ENCODE results near the gene PPP1R14D. TPM values are rescaled to one million over a fixed set of nuclear protein-coding genes. Genes with fewer than 3 reads are reported as not detected.

Gene PPP1R14D
- total RNA-seq, 1 experiment from 2014 or later, result not detected

DNA sequence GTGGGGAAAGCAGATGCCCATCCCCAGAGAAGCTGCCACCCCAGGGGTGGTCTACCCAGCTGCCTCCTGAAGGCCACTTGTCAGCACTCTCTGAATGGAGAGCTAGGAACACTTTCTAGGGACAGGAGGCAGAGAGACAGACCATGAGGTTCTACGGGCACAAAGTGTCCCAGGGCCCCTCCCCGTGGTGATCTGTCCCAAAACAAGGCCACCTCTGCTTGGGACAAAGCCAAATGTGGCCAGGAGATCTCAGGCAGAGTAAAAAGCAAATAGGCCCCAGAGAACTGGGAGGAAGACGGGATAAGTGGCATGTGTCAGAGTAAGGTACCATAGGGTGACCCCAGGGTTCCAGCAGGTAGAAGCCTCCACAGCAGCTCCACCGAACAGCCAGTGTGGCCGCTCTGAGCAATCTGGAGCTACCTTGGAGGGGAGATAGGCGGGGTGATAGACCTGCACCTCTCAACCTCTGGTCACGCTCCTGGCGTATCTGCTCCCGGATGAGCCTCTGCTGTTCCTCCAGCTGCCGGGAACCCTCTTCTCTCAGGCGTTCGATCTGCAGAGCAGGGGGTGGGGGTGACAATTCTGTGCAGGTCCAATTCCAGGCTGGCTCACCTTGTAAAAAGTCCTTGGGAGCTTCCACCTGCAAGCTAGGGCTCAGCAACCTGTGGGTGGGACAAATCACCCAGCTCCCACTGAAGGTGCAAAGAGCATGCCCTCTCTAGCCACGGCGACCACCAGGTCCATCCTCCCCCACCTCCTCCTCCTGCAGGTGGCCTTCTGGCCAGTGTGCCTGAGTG is 52.6 kb downstream of the PPP1R14D start:
- TF ChIP-seq, protein P1, sequence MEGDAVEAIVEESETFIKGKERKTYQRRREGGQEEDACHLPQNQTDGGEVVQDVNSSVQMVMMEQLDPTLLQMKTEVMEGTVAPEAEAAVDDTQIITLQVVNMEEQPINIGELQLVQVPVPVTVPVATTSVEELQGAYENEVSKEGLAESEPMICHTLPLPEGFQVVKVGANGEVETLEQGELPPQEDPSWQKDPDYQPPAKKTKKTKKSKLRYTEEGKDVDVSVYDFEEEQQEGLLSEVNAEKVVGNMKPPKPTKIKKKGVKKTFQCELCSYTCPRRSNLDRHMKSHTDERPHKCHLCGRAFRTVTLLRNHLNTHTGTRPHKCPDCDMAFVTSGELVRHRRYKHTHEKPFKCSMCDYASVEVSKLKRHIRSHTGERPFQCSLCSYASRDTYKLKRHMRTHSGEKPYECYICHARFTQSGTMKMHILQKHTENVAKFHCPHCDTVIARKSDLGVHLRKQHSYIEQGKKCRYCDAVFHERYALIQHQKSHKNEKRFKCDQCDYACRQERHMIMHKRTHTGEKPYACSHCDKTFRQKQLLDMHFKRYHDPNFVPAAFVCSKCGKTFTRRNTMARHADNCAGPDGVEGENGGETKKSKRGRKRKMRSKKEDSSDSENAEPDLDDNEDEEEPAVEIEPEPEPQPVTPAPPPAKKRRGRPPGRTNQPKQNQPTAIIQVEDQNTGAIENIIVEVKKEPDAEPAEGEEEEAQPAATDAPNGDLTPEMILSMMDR (conservative IDR thresholded peaks at IDR 0.05), result no peak

More for the DNA sequence above, 52.6 kb downstream of the PPP1R14D start:
- no peak overlapping the region for H3K27ac ChIP-seq (ENCODE audit: insufficient read length, low read depth, low read length)
- no peak overlapping the region for H2AFZ ChIP-seq (ENCODE audit: low read length)
- no peak overlapping the region for H3K23ac ChIP-seq (ENCODE audit: insufficient read length, low read depth, low read length)
- no peaks in the 10 kb centered on the region for H3K79me2 ChIP-seq (ENCODE audit: insufficient read depth, low read length)
- H3K4me1 ChIP-seq (ENCODE audit: insufficient read depth, low read length), result no peaks in the 10 kb centered on the region
- no peaks in the 10 kb centered on the region for H3K4me1 Mint-ChIP-seq
- DNase-seq, result no peak
- H3K18ac ChIP-seq (ENCODE audit: insufficient read length, low read depth, low read length), result no peak overlapping the region
- WGBS (ENCODE audit: extremely low coverage, insufficient read length, low lambda C conversion rate), result no CpG with 5 or more reads among the region's 14 CpGs
- no peak overlapping the region for H2BK120ac ChIP-seq (ENCODE audit: low read depth, low read length, poor library complexity, severe bottlenecking)
- H3K9me3 ChIP-seq (ENCODE audit: control insufficient read depth, low read depth, low read length), result no peaks in the 10 kb centered on the region
- no peak overlapping the region for H2BK12ac ChIP-seq (ENCODE audit: insufficient read length, low read depth, low read length)
- no peak overlapping the region for H2BK5ac ChIP-seq (ENCODE audit: insufficient read length, low read length)
- H2AK5ac ChIP-seq (ENCODE audit: insufficient read length, low read length), result no peak overlapping the region
- no peak overlapping the region for H4K91ac ChIP-seq (ENCODE audit: insufficient read length, low read depth, low read length)
- H3K14ac ChIP-seq (ENCODE audit: insufficient read depth, low read length), result no peak overlapping the region
- H3K9me3 Mint-ChIP-seq, result no peaks in the 10 kb centered on the region
- no peak overlapping the region for H3K4me2 ChIP-seq (ENCODE audit: insufficient read depth, insufficient read length, low read length)
- no peaks in the 10 kb centered on the region for H3K79me1 ChIP-seq (ENCODE audit: insufficient read depth, low read depth, low read length, poor library complexity, severe bottlenecking)
- H3K36me3 Mint-ChIP-seq (ENCODE audit: insufficient read depth in 1 of 3, low read depth in 3 of 3), result peaks cover 11 to 60% (median 42%) of the 10 kb centered on the region in 3 experiments; a peak in 6 of 7 replicates
- no peak overlapping the region for H3K4ac ChIP-seq (ENCODE audit: low read depth, low read length)
- H3K56ac ChIP-seq (ENCODE audit: insufficient read length, low read depth, low read length), result no peak overlapping the region
- H3K27me3 Mint-ChIP-seq (ENCODE audit: low read depth), result no peaks in the 10 kb centered on the region; the same call in 1 of the 2 replicates
- H3K9ac ChIP-seq (ENCODE audit: extremely low read depth, insufficient read length, low read length), result no peak overlapping the region
- H3K4me3 Mint-ChIP-seq, result no peak overlapping the region
- H3K27ac Mint-ChIP-seq, result no peak overlapping the region
- no peak overlapping the region for H4K8ac ChIP-seq (replicated peaks; ENCODE audit: insufficient read length, low read depth, low read length)
- no peak overlapping the region for H4K5ac ChIP-seq (ENCODE audit: insufficient read length, low read depth, low read length)
- no peak overlapping the region for H2BK20ac ChIP-seq (ENCODE audit: low read depth, low read length, poor library complexity, severe bottlenecking)
- no peaks in the 10 kb centered on the region for H3K27me3 ChIP-seq (ENCODE audit: insufficient read depth, low read length)
- no peak overlapping the region for H3T11ph ChIP-seq (ENCODE audit: low read length)
- no peaks in the 10 kb centered on the region for H4K20me1 ChIP-seq (ENCODE audit: control insufficient read depth, insufficient read depth, insufficient read length)
- no peaks in the 10 kb centered on the region for H3K23me2 ChIP-seq (ENCODE audit: insufficient read length, low read depth, low read length, poor library complexity, severe bottlenecking)
- H2BK15ac ChIP-seq (ENCODE audit: low read depth, low read length), result no peak overlapping the region

Measured in H9 (cell line).